ENCODE measurements around the gene LCN1.

LCN1 gene

GRCh38 chr9:135494791-135495559 lies 26.3 kb upstream of the LCN1 start:
- TF ChIP-seq GATA1 (IDR thresholded peaks at IDR 0.05; ENCODE audit: low read depth, low read length) (no peak), POLR2A (IDR thresholded peaks at IDR 0.05; ENCODE audit: low read length) (no peak)
- DNase-seq, result no peak

GRCh38 chr9:135498381-135499126 lies 22.7 kb upstream of the LCN1 start:
- no peak for DNase-seq

GRCh38 chr9:135499326-135500070 lies 21.7 kb upstream of the LCN1 start:
- TF ChIP-seq POLR2A (IDR thresholded peaks at IDR 0.05; ENCODE audit: low read length) (no peak), GATA1 (IDR thresholded peaks at IDR 0.05; ENCODE audit: low read depth, low read length) (no peak)
- DNase-seq, result peak; percentile 84 to 90

More at GRCh38 chr9:135498381-135499126, 22.7 kb upstream of the LCN1 start:
- no peak for TF ChIP-seq GATA1 (IDR thresholded peaks at IDR 0.05; ENCODE audit: low read depth, low read length)
- no peak for TF ChIP-seq POLR2A (IDR thresholded peaks at IDR 0.05; ENCODE audit: low read length)

- no peak for DNase-seq
- TF ChIP-seq POLR2A (IDR thresholded peaks at IDR 0.05; ENCODE audit: low read length) (no peak), GATA1 (IDR thresholded peaks at IDR 0.05; ENCODE audit: low read depth, low read length) (no peak)
Measured at GRCh38 chr9:135500071-135500524, 21.1 kb upstream of the LCN1 start.

- peak; percentile 90 to 93 for DNase-seq
- TF ChIP-seq POLR2A (IDR thresholded peaks at IDR 0.05; ENCODE audit: low read length) (peak; percentile 65), GATA1 (IDR thresholded peaks at IDR 0.05; ENCODE audit: low read depth, low read length) (no peak)
Measured at GRCh38 chr9:135500525-135501260, 20.5 kb upstream of the LCN1 start, which contains the start of gene MRPS2. Gene MRPS2 (plus strand): TSS chr9:135500682. CDS start chr9:135500711, 29 bp downstream.

DNA sequence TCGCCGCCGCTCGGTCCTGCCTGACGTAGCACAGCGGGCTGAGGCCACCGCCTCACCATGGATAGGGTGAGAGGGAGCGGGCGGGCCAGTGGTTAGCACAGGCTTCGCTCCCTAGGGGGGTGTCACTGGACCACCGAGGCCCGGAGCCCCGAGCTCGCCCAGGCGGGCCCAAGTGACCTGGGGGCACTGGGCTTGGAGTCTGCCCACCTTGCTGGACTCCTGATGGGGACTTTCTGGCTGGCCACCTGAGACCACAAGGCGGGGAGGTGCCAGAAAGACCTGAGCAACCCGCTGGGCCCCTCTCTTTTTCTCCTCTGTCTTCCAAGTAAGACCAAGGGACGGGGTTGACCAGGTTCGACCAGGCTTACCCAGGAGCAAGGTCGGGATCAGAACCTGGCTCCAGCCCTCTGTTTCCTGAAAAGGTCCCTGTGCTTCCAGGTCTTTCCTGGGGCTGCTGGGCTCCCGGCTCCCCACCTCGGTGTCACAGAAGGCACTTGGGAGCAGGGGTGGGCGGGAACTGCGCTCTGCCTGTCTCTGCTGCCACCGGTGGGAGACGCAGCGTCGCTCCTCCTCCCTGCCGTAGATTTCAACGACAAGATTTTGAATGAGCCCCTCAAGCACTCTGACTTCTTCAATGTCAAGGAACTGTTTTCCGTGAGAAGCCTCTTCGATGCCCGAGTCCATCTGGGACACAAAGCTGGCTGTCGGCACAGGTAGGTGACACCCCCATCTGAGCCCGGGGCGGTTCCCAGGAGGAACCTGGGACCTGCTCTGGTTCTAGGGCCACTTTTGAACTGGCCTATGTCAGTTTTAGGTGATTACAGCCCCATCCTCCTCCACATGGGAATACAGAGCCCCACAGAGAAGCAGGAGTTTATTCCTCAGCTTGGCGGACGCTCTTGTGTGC lies 19.7 kb upstream of the LCN1 start:
- DNase-seq, result no peak

DNA sequence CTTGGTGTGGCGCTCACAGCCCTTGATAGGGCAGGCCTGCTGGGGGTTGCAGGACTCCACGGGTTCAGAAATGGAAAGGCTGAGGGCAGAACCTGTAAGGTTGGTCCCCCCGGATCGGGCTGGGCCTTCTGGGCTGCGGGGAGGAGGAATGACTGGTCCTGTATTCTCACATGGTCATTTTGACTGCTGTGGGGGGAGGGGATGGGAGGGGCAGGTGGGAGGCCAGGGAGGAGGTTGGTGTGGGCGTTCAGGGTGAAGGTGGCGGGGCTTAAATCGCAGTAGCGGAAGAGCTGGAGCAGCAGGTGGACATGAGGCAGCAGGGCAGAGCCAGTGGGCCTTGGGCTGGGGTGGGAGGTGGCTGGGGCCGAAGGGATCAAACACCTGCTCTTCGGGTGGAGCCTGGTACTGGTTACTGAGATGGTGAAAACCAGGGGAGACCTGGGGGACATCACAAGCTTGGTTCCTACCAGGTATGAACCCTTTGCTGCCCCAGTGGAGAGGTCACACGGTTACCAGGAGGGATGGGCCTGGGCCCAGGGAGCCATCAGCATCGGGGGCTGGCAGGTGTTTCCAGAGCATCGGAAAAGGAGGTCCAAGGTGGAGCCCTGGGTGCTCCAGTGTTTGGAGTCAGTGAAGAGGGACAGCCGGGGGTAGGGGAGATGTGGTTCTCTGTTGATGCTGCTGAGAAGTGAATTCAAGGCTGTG lies 18.9 kb upstream of the LCN1 start:
- DNase-seq, result no peak

More for the DNA sequence above, 19.7 kb upstream of the LCN1 start:
- TF ChIP-seq POLR2A (IDR thresholded peaks at IDR 0.05; ENCODE audit: low read length) (no peak), GATA1 (IDR thresholded peaks at IDR 0.05; ENCODE audit: low read depth, low read length) (no peak)

GRCh38 chr9:135502873-135503321 lies 18.3 kb upstream of the LCN1 start:
- TF ChIP-seq POLR2A (IDR thresholded peaks at IDR 0.05; ENCODE audit: low read length) (no peak), GATA1 (IDR thresholded peaks at IDR 0.05; ENCODE audit: low read depth, low read length) (no peak)
- no peak for DNase-seq

More for the DNA sequence above, 18.9 kb upstream of the LCN1 start:
- TF ChIP-seq GATA1 (IDR thresholded peaks at IDR 0.05; ENCODE audit: low read depth, low read length), result no peak
- TF ChIP-seq POLR2A (IDR thresholded peaks at IDR 0.05; ENCODE audit: low read length), result no peak

DNA sequence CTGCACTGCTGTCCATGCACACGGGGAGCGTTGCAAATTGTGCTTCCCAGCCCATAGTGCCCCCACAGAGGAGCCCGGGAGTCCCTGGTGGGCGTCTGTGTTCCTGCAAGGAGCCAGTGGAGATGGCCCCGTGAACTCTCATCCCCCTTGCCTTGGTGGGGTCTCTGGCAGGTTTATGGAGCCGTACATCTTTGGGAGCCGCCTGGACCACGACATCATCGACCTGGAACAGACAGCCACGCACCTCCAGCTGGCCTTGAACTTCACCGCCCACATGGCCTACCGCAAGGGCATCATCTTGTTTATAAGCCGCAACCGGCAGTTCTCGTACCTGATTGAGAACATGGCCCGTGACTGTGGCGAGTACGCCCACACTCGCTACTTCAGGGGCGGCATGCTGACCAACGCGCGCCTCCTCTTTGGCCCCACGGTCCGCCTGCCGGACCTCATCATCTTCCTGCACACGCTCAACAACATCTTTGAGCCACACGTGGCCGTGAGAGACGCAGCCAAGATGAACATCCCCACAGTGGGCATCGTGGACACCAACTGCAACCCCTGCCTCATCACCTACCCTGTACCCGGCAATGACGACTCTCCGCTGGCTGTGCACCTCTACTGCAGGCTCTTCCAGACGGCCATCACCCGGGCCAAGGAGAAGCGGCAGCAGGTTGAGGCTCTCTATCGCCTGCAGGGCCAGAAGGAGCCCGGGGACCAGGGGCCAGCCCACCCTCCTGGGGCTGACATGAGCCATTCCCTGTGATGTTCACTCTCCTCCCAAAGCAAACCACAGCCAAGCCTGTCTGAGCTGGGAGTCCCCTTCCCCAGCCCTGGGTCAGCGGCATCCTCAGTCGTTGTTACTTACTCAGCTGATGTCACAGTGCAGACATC lies 17.6 kb upstream of the LCN1 start:
- TF ChIP-seq GATA1 (IDR thresholded peaks at IDR 0.05; ENCODE audit: low read depth, low read length) (no peak), POLR2A (IDR thresholded peaks at IDR 0.05; ENCODE audit: low read length) (no peak)
- no peak for DNase-seq

DNA sequence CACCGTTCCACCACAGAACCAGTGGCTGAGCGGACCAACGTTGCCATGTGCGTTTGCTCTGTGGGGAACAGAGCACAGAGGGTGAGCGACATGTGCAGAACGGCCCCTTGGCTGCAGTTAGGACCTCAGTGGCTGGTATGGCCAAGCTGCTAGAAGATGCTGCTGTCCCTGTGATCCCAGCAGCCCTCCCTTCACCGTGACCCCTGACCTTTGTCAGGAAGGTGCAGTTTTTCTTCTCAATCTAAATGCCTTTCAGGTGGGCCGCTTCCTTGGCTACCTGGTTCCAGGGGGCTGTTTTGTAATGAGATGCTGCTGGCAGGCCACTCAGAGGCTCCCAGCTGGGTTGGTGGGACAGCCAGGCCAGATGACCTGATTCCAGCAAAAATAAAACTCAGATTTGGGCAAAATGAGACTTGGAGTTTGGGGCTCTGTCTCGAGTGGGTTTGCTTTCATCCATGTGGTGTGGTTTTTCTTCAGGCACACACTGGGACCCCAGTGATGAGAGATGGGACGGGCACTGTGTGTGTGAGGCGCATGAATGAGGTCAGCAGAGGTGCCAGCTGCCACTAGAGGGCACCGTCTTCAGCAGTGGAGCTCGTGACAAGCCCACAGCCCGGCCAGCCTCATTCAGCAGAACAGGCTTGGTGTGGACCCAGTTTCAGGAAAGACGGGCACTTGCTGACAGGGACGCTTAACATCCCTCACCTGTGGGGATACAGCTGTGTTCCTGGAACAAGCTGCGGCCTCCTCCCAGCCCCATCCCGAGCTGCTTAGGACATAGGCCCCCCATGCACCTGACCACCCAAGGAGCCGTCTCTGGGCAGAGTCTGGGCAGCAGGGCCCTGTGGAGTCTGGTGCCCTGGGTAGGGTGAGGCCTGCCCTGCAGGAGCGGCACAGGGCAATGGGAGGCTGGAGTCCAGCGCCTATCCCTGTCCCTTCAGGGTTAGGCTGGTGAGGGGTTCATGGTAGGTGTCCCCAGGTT lies 16.7 kb upstream of the LCN1 start:
- peak; percentile 34 for TF ChIP-seq POLR2A (IDR thresholded peaks at IDR 0.05; ENCODE audit: low read length)
- TF ChIP-seq GATA1 (IDR thresholded peaks at IDR 0.05; ENCODE audit: low read depth, low read length), result no peak
- peak; percentile 61 to 70 for DNase-seq

Data from erythroblast (primary cell).